Loucy (cell line): ENCODE data around the gene RPUSD1.
"Not testable (repeated sequence)": the region's sequence is repeated elsewhere in the genome, so short reads cannot be mapped to it uniquely, and the experiment has no call there.

Source experiments
- H2AFZ ChIP-seq: fragments of 200-600 bp; sonication (generic); 2 replicates; pipeline ENCODE4 v1.6.0; 2016; ENCODE audit warnings: antibody characterized with exemption, mild to moderate bottlenecking, low read length, moderate library complexity
- H3F3A ChIP-seq: fragments of 200-600 bp; 2 replicates; pipeline ENCODE4 v1.6.0; 2016; ENCODE audit warnings: antibody characterized with exemption, low read depth, mild to moderate bottlenecking
- H3K27me3 ChIP-seq: fragments of 200-600 bp; sonication (generic); 2 replicates; pipeline ENCODE4 v1.6.1; 2014; ENCODE audit warnings: low read length, mild to moderate bottlenecking; ENCODE audit not compliant: insufficient read depth, poor library complexity, severe bottlenecking
- H3K36me3 ChIP-seq: fragments of 200-600 bp; sonication (generic); 2 replicates; pipeline ENCODE4 v1.6.1; 2016; ENCODE audit warnings: low read length; ENCODE audit not compliant: insufficient read depth
- H3K4me1 ChIP-seq: fragments of 200-600 bp; sonication (generic); 2 replicates; pipeline ENCODE4 v1.5.1; 2014; ENCODE audit warnings: low read length, mild to moderate bottlenecking; ENCODE audit not compliant: insufficient read depth, poor library complexity, severe bottlenecking
- H3K4me2 ChIP-seq: fragments of 200-600 bp; sonication (generic); 2 replicates; pipeline ENCODE4 v1.6.0; 2014; ENCODE audit warnings: antibody characterized with exemption, low read length, low read depth, mild to moderate bottlenecking; ENCODE audit not compliant: poor library complexity, severe bottlenecking
- H3K4me3 ChIP-seq: fragments of 200-600 bp; sonication (generic); 2 replicates; pipeline ENCODE4 v1.5.1; 2014; ENCODE audit warnings: low read length, mild to moderate bottlenecking, mixed read lengths; ENCODE audit not compliant: poor library complexity, severe bottlenecking
- H3K79me2 ChIP-seq: fragments of 200-600 bp; sonication (generic); 2 replicates; pipeline ENCODE4 v1.6.1; 2014; ENCODE audit warnings: low read length; ENCODE audit not compliant: insufficient read depth
- H3K9ac ChIP-seq: fragments of 200-600 bp; sonication (generic); 2 replicates; pipeline ENCODE4 v1.6.0; 2014; ENCODE audit warnings: mild to moderate bottlenecking, low read depth, low read length, moderate library complexity; ENCODE audit not compliant: poor library complexity, severe bottlenecking
- H3K9me2 ChIP-seq: fragments of 200-600 bp; sonication (generic); replicated peaks from 2 replicates; pipeline ENCODE4 v1.6.1; 2016; ENCODE audit warnings: low read depth, low read length, mixed read lengths
- H3K9me3 ChIP-seq: fragments of 200-600 bp; sonication (generic); 2 replicates; pipeline ENCODE4 v1.6.1; 2014; ENCODE audit warnings: mild to moderate bottlenecking, antibody characterized with exemption, low read length, low read depth; ENCODE audit not compliant: insufficient read depth
- H4K20me1 ChIP-seq: fragments of 200-600 bp; sonication (generic); 2 replicates; pipeline ENCODE4 v1.6.0; 2014; ENCODE audit warnings: antibody characterized with exemption, low read length, mild to moderate bottlenecking; ENCODE audit not compliant: insufficient read depth, poor library complexity, severe bottlenecking
- CTCF ChIP-seq: fragments of 200-600 bp; sonication (generic); conservative IDR thresholded peaks from 2 replicates; pipeline ENCODE4 v1.5.1; 2014; ENCODE audit warnings: mild to moderate bottlenecking, antibody characterized with exemption, low read length
- EZH2phosphoT487 ChIP-seq: fragments of 200-600 bp; IDR thresholded peaks from 2 replicates; pipeline ENCODE4 v1.6.1; 2018; ENCODE audit warnings: antibody characterized with exemption, mild to moderate bottlenecking, moderate library complexity, borderline replicate concordance

RPUSD1 gene

GRCh38 chr16:777826-778225, 10.4 kb downstream of the RPUSD1 start:
- Histone ChIP-seq H3K9me2 (no peaks in the 10 kb centered on the region), H3K4me2 (no peak overlapping the region), H3K79me2 (no peaks in the 10 kb centered on the region), H4K20me1 (no peaks in the 10 kb centered on the region), H3K36me3 (no peaks in the 10 kb centered on the region), H3K9me3 (no peaks in the 10 kb centered on the region), H3K9ac (no peak overlapping the region), H3K4me3 (no peak overlapping the region), H3K4me1 (no peaks in the 10 kb centered on the region), H2AFZ (no peak overlapping the region), H3F3A (no peaks in the 10 kb centered on the region), H3K27me3 (no peaks in the 10 kb centered on the region)
- TF ChIP-seq CTCF (no peak), EZH2phosphoT487 (no peak)

GRCh38 chr16:776824-777223, 11.4 kb downstream of the RPUSD1 start:
- no peak overlapping the region for H3K9ac ChIP-seq
- no peak for TF ChIP-seq EZH2phosphoT487
- TF ChIP-seq CTCF = no peak
- H3K4me3 ChIP-seq = no peak overlapping the region
- no peaks in the 10 kb centered on the region for H3K36me3 ChIP-seq
- no peaks in the 10 kb centered on the region for H3K79me2 ChIP-seq
- no peaks in the 10 kb centered on the region for H3K9me3 ChIP-seq
- no peaks in the 10 kb centered on the region for H3K4me1 ChIP-seq
- no peaks in the 10 kb centered on the region for H4K20me1 ChIP-seq
- no peaks in the 10 kb centered on the region for H3K9me2 ChIP-seq
- H3K4me2 ChIP-seq = no peak overlapping the region
- H2AFZ ChIP-seq = no peak overlapping the region
- H3K27me3 ChIP-seq = no peaks in the 10 kb centered on the region
- H3F3A ChIP-seq = no peaks in the 10 kb centered on the region

GRCh38 chr16:776298-776697, 11.9 kb downstream of the RPUSD1 start:
- H2AFZ ChIP-seq, H4K20me1 ChIP-seq, H3K4me3 ChIP-seq, H3K79me2 ChIP-seq, H3F3A ChIP-seq, H3K9me3 ChIP-seq, H3K36me3 ChIP-seq, H3K4me2 ChIP-seq, H3K9me2 ChIP-seq, H3K4me1 ChIP-seq, H3K9ac ChIP-seq, H3K27me3 ChIP-seq: not testable (repeated sequence)

GRCh38 chr16:775236-775796, 12.9 kb downstream of the RPUSD1 start:
- no peak overlapping the region for H3K4me3 ChIP-seq
- no peaks in the 10 kb centered on the region for H3K9me3 ChIP-seq
- H3K27me3 ChIP-seq = no peaks in the 10 kb centered on the region
- no peaks in the 10 kb centered on the region for H3K79me2 ChIP-seq
- TF ChIP-seq EZH2phosphoT487 (no peak), CTCF (no peak)
- H3K4me2 ChIP-seq = no peak overlapping the region
- H3F3A ChIP-seq = no peaks in the 10 kb centered on the region
- H3K9me2 ChIP-seq = no peaks in the 10 kb centered on the region
- H3K4me1 ChIP-seq = no peaks in the 10 kb centered on the region
- no peak overlapping the region for H3K9ac ChIP-seq
- no peak overlapping the region for H2AFZ ChIP-seq
- no peaks in the 10 kb centered on the region for H3K36me3 ChIP-seq
- no peaks in the 10 kb centered on the region for H4K20me1 ChIP-seq
